ENCODE data around the gene GON4L.

GON4L gene

GRCh38 chr1:155889566-155889965, 32.6 kb upstream of the GON4L start:
- peaks cover 34% of the 10 kb centered on the region for H3K4me1 ChIP-seq (ENCODE audit: control insufficient read depth, low read length)
- no peak overlapping the region for H3K27ac ChIP-seq (ENCODE audit: low read depth, low read length)
- no peak overlapping the region for H3K4me3 ChIP-seq (ENCODE audit: low read length)
- H3K27me3 ChIP-seq (ENCODE audit: control insufficient read depth, low read length) = no peaks in the 10 kb centered on the region
- H3K4me2 ChIP-seq (ENCODE audit: low read length) = no peak overlapping the region
- H4K20me1 ChIP-seq (ENCODE audit: control insufficient read depth, insufficient read depth, low read depth, low read length) = no peaks in the 10 kb centered on the region
- H3K9me2 ChIP-seq (replicated peaks; ENCODE audit: control insufficient read depth, low read length) = no peaks in the 10 kb centered on the region
- H3F3A ChIP-seq (ENCODE audit: control insufficient read depth, insufficient read depth) = peaks cover 15% of the 10 kb centered on the region
- 0 out of 2 replicates have a peak, but pooled peaks cover 1% of the 10 kb centered on the region for H3K79me2 ChIP-seq (ENCODE audit: control insufficient read depth, low read length)
- no peak for TF ChIP-seq CTCF (IDR thresholded peaks at IDR 0.05; ENCODE audit: low read depth, low read length, poor library complexity, severe bottlenecking)
- no peak for TF ChIP-seq EZH2phosphoT487 (IDR thresholded peaks at IDR 0.05; ENCODE audit: borderline replicate concordance, low read length)
- peaks cover under 1% of the 10 kb centered on the region; the same call in 1 of the 2 replicates for H3K36me3 ChIP-seq (ENCODE audit: control insufficient read depth, low read length)
- no peaks in the 10 kb centered on the region for H3K9me3 ChIP-seq (ENCODE audit: control insufficient read depth, insufficient read depth, low read length)

GRCh38 chr1:155888481-155888880, 31.5 kb upstream of the GON4L start:
- peaks cover 39% of the 10 kb centered on the region for H3K4me1 ChIP-seq (ENCODE audit: control insufficient read depth, low read length)
- peaks cover 9% of the 10 kb centered on the region; the same call in 1 of the 2 replicates for H3K36me3 ChIP-seq (ENCODE audit: control insufficient read depth, low read length)
- no peak overlapping the region for H3K27ac ChIP-seq (ENCODE audit: low read depth, low read length)
- H3K4me2 ChIP-seq (ENCODE audit: low read length) = no peak overlapping the region
- no peak for TF ChIP-seq CTCF (IDR thresholded peaks at IDR 0.05; ENCODE audit: low read depth, low read length, poor library complexity, severe bottlenecking)
- TF ChIP-seq EZH2phosphoT487 (IDR thresholded peaks at IDR 0.05; ENCODE audit: borderline replicate concordance, low read length) = no peak
- 0 out of 2 replicates have a peak, but pooled peaks cover 6% of the 10 kb centered on the region for H3K79me2 ChIP-seq (ENCODE audit: control insufficient read depth, low read length)
- no peak overlapping the region for H3K4me3 ChIP-seq (ENCODE audit: low read length)
- H3K9me2 ChIP-seq (replicated peaks; ENCODE audit: control insufficient read depth, low read length) = no peaks in the 10 kb centered on the region
- no peaks in the 10 kb centered on the region for H3K27me3 ChIP-seq (ENCODE audit: control insufficient read depth, low read length)
- peaks cover 20% of the 10 kb centered on the region for H3F3A ChIP-seq (ENCODE audit: control insufficient read depth, insufficient read depth)
- H4K20me1 ChIP-seq (ENCODE audit: control insufficient read depth, insufficient read depth, low read depth, low read length) = no peaks in the 10 kb centered on the region
- H3K9me3 ChIP-seq (ENCODE audit: control insufficient read depth, insufficient read depth, low read length) = no peaks in the 10 kb centered on the region

- H3K4me1 ChIP-seq (ENCODE audit: control insufficient read depth, low read length) = peaks cover 67% of the 10 kb centered on the region
- no peaks in the 10 kb centered on the region for H3K9me3 ChIP-seq (ENCODE audit: control insufficient read depth, insufficient read depth, low read length)
- 0 out of 2 replicates have a peak, but pooled peaks cover 6% of the 10 kb centered on the region for H3K79me2 ChIP-seq (ENCODE audit: control insufficient read depth, low read length)
- no peaks in the 10 kb centered on the region for H3K27me3 ChIP-seq (ENCODE audit: control insufficient read depth, low read length)
- peak overlapping the region; percentile 52 for H3K4me3 ChIP-seq (ENCODE audit: low read length)
- no peak for TF ChIP-seq EZH2phosphoT487 (IDR thresholded peaks at IDR 0.05; ENCODE audit: borderline replicate concordance, low read length)
- no peak for TF ChIP-seq CTCF (IDR thresholded peaks at IDR 0.05; ENCODE audit: low read depth, low read length, poor library complexity, severe bottlenecking)
- peak overlapping the region; percentile 91 for H3K27ac ChIP-seq (ENCODE audit: low read depth, low read length)
- peaks cover 35% of the 10 kb centered on the region for H3K36me3 ChIP-seq (ENCODE audit: control insufficient read depth, low read length)
- H3K4me2 ChIP-seq (ENCODE audit: low read length) = peak overlapping the region; percentile 89
- H3K9me2 ChIP-seq (replicated peaks; ENCODE audit: control insufficient read depth, low read length) = no peaks in the 10 kb centered on the region
- peaks cover 23% of the 10 kb centered on the region for H3F3A ChIP-seq (ENCODE audit: control insufficient read depth, insufficient read depth)
- no peaks in the 10 kb centered on the region for H4K20me1 ChIP-seq (ENCODE audit: control insufficient read depth, insufficient read depth, low read depth, low read length)
These were observed 28.0 kb upstream of the GON4L start for GRCh38 chr1:155884982-155885381.
